ENCODE results near the gene DOCK6.

The DOCK6 gene

DNA sequence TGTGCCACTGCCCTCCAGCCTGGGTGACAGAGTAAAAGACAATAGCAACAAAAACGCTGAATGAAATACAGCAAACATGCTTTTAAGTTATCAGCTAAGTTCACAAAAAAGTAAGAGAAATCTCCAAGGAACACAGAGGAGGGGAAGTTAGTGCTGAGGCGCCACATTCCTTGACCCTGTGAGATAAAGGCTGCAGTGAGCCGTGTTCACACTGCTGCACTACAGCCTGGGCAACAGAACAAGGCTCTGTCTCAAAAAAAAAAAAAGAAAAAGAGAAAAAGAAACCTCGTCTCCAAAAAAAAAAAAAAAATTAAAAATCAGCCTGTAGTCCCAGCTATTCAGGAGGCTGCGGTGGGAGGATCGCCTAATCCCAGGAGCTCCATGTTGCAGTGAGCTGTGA, 16.3 kb upstream of the DOCK6 start:
- no peak overlapping the region for H3K4me3 ChIP-seq (ENCODE audit: low read depth in 1 of 5, low read length in 5 of 5)
- no peak overlapping the region for H3K9ac ChIP-seq (ENCODE audit: low read length in 5 of 5)
- no peaks in the 10 kb centered on the region for H3K36me3 ChIP-seq (ENCODE audit: control insufficient read depth in 5 of 5, insufficient read depth in 5 of 5, low read length in 5 of 5)
- H3K4me1 ChIP-seq (ENCODE audit: control insufficient read depth in 5 of 5, insufficient read depth in 5 of 5, low read length in 5 of 5): peaks cover 0 to 16% (median 1%) of the 10 kb centered on the region in 5 donors
- no peak overlapping the region for H3K27ac ChIP-seq (ENCODE audit: low read depth, low read length)
- H3K9me3 ChIP-seq (ENCODE audit: control insufficient read depth in 5 of 5, low read length in 5 of 5): no peaks in the 10 kb centered on the region
- H3K27me3 ChIP-seq (ENCODE audit: control insufficient read depth in 5 of 5, insufficient read depth in 4 of 5, low read length in 5 of 5): no peaks in the 10 kb centered on the region

GRCh38 chr19:11274533-11275086, 12.3 kb upstream of the DOCK6 start:
- Histone ChIP-seq H3K27me3 (ENCODE audit: control insufficient read depth in 5 of 5, insufficient read depth in 4 of 5, low read length in 5 of 5) (no peaks in the 10 kb centered on the region), H3K4me1 (ENCODE audit: control insufficient read depth in 5 of 5, insufficient read depth in 5 of 5, low read length in 5 of 5) (peaks cover 0 to 18% (median under 1%) of the 10 kb centered on the region in 5 donors), H3K9me3 (ENCODE audit: control insufficient read depth in 5 of 5, low read length in 5 of 5) (no peaks in the 10 kb centered on the region), H3K36me3 (ENCODE audit: control insufficient read depth in 5 of 5, insufficient read depth in 5 of 5, low read length in 5 of 5) (no peaks in the 10 kb centered on the region), H3K27ac (ENCODE audit: low read depth, low read length) (no peak overlapping the region), H3K9ac (ENCODE audit: low read length in 5 of 5) (no peak overlapping the region), H3K4me3 (ENCODE audit: low read depth in 1 of 5, low read length in 5 of 5) (no peak overlapping the region)

DNA sequence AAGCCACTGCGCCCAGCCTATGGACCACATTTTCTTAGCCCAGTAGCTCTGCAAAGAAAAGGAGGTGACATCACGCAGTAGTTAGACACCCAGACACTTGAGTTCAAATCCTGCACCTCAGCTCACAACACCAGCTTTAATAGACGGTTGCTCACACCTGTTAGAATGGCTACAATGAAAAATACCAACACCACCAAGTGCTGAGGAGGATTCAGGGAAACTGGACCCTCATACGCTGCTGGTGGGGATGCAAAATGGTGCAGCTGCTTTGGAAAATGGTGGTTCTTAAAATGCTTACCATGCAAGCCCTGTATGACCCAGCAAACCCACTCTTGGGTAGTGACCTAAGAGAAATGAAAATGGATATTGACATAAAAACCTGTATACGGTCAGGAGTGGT, 11.7 kb upstream of the DOCK6 start:
- Histone ChIP-seq H3K4me1 (ENCODE audit: control insufficient read depth in 5 of 5, insufficient read depth in 5 of 5, low read length in 5 of 5) (peaks cover 0 to 20% (median 0%) of the 10 kb centered on the region in 5 donors), H3K9me3 (ENCODE audit: control insufficient read depth in 5 of 5, low read length in 5 of 5) (no peaks in the 10 kb centered on the region), H3K27ac (ENCODE audit: low read depth, low read length) (no peak overlapping the region), H3K4me3 (ENCODE audit: low read depth in 1 of 5, low read length in 5 of 5) (no peak overlapping the region), H3K36me3 (ENCODE audit: control insufficient read depth in 5 of 5, insufficient read depth in 5 of 5, low read length in 5 of 5) (no peaks in the 10 kb centered on the region), H3K27me3 (ENCODE audit: control insufficient read depth in 5 of 5, insufficient read depth in 4 of 5, low read length in 5 of 5) (no peaks in the 10 kb centered on the region), H3K9ac (ENCODE audit: low read length in 5 of 5) (no peak overlapping the region)

DNA sequence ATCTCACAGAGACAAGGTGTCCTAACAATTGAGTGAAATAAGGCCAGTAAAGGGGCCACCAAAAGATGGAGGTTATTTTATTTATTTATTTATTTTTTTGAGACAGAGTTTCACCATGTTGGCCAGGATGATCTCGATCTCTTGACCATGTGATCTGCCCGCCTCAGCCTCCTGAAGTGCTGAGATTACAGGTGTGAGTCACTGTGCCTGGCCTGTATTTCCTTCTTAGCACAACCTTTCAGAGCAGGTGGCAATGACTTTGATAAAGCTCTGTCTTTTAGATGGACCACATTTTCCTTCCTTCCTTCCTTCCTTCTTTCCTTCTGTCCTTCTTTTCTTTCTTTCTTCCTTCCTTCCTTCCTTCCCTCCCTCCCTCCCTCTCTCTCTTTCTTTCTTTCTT, 11.0 kb upstream of the DOCK6 start:
- no peak overlapping the region for H3K4me3 ChIP-seq (ENCODE audit: low read depth in 1 of 5, low read length in 5 of 5)
- H3K4me1 ChIP-seq (ENCODE audit: control insufficient read depth in 5 of 5, insufficient read depth in 5 of 5, low read length in 5 of 5): peaks cover 0 to 22% (median 4%) of the 10 kb centered on the region in 5 donors
- no peaks in the 10 kb centered on the region for H3K36me3 ChIP-seq (ENCODE audit: control insufficient read depth in 5 of 5, insufficient read depth in 5 of 5, low read length in 5 of 5)
- no peak overlapping the region for H3K27ac ChIP-seq (ENCODE audit: low read depth, low read length)
- no peaks in the 10 kb centered on the region for H3K27me3 ChIP-seq (ENCODE audit: control insufficient read depth in 5 of 5, insufficient read depth in 4 of 5, low read length in 5 of 5)
- H3K9me3 ChIP-seq (ENCODE audit: control insufficient read depth in 5 of 5, low read length in 5 of 5): no peaks in the 10 kb centered on the region
- no peak overlapping the region for H3K9ac ChIP-seq (ENCODE audit: low read length in 5 of 5)

DNA sequence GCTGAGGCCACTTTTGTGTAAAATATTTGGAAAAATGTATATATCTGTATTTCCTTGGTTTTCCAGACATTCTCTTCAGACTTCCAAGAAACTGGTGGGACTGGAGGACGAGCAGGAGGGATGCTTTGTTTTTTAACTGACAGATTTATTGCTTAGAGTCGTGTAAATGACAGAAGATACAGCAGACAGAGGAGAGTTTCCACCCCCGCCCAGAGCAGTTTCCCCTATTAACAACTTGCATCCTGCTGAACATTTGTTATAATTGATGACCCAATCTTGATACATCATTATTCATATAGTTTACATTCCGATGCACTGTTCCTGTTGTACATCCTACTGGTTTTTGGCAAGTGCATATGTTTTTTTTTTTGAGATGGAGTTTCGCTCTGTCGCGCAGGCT, 7.1 kb upstream of the DOCK6 start:
- no peak overlapping the region for H3K9ac ChIP-seq (ENCODE audit: low read length in 5 of 5)
- H3K27me3 ChIP-seq (ENCODE audit: control insufficient read depth in 5 of 5, insufficient read depth in 4 of 5, low read length in 5 of 5): no peaks in the 10 kb centered on the region
- no peaks in the 10 kb centered on the region for H3K9me3 ChIP-seq (ENCODE audit: control insufficient read depth in 5 of 5, low read length in 5 of 5)
- H3K4me3 ChIP-seq (ENCODE audit: low read depth in 1 of 5, low read length in 5 of 5): no peak overlapping the region
- no peaks in the 10 kb centered on the region for H3K36me3 ChIP-seq (ENCODE audit: control insufficient read depth in 5 of 5, insufficient read depth in 5 of 5, low read length in 5 of 5)
- H3K27ac ChIP-seq (ENCODE audit: low read depth, low read length): peak overlapping the region; percentile 81
- peaks cover 0 to 36% (median 8%) of the 10 kb centered on the region in 5 donors for H3K4me1 ChIP-seq (ENCODE audit: control insufficient read depth in 5 of 5, insufficient read depth in 5 of 5, low read length in 5 of 5)

- peaks cover 0 to 40% (median 11%) of the 10 kb centered on the region in 5 donors for H3K4me1 ChIP-seq (ENCODE audit: control insufficient read depth in 5 of 5, insufficient read depth in 5 of 5, low read length in 5 of 5)
- H3K27ac ChIP-seq (ENCODE audit: low read depth, low read length): peak overlapping the region; percentile 81
- no peak overlapping the region for H3K4me3 ChIP-seq (ENCODE audit: low read depth in 1 of 5, low read length in 5 of 5)
- H3K9ac ChIP-seq (ENCODE audit: low read length in 5 of 5): no peak overlapping the region
- no peaks in the 10 kb centered on the region for H3K9me3 ChIP-seq (ENCODE audit: control insufficient read depth in 5 of 5, low read length in 5 of 5)
- H3K36me3 ChIP-seq (ENCODE audit: control insufficient read depth in 5 of 5, insufficient read depth in 5 of 5, low read length in 5 of 5): no peaks in the 10 kb centered on the region
- no peaks in the 10 kb centered on the region for H3K27me3 ChIP-seq (ENCODE audit: control insufficient read depth in 5 of 5, insufficient read depth in 4 of 5, low read length in 5 of 5)
Measured at GRCh38 chr19:11268783-11269267, 6.5 kb upstream of the DOCK6 start.

- Histone ChIP-seq H3K27ac (ENCODE audit: low read depth, low read length) (peak overlapping the region; percentile 29), H3K36me3 (ENCODE audit: control insufficient read depth in 5 of 5, insufficient read depth in 5 of 5, low read length in 5 of 5) (no peaks in the 10 kb centered on the region), H3K4me1 (ENCODE audit: control insufficient read depth in 5 of 5, insufficient read depth in 5 of 5, low read length in 5 of 5) (peaks cover 0 to 46% (median 16%) of the 10 kb centered on the region in 5 donors)
Measured at GRCh38 chr19:11267316-11268085, 5.2 kb upstream of the DOCK6 start.

GRCh38 chr19:11265785-11266236, 3.5 kb upstream of the DOCK6 start:
- Histone ChIP-seq H3K27me3 (ENCODE audit: control insufficient read depth in 5 of 5, insufficient read depth in 4 of 5, low read length in 5 of 5) (no peaks in the 10 kb centered on the region), H3K4me3 (ENCODE audit: low read depth in 1 of 5, low read length in 5 of 5) (no peak overlapping the region), H3K9me3 (ENCODE audit: control insufficient read depth in 5 of 5, low read length in 5 of 5) (no peaks in the 10 kb centered on the region), H3K36me3 (ENCODE audit: control insufficient read depth in 5 of 5, insufficient read depth in 5 of 5, low read length in 5 of 5) (no peaks in the 10 kb centered on the region), H3K27ac (ENCODE audit: low read depth, low read length) (peak overlapping the region; percentile 46), H3K9ac (ENCODE audit: low read length in 5 of 5) (no peak overlapping the region), H3K4me1 (ENCODE audit: control insufficient read depth in 5 of 5, insufficient read depth in 5 of 5, low read length in 5 of 5) (peaks cover 0 to 52% (median 25%) of the 10 kb centered on the region in 5 donors)

More at GRCh38 chr19:11267316-11268085, 5.2 kb upstream of the DOCK6 start:
- Histone ChIP-seq H3K9ac (ENCODE audit: low read length in 5 of 5) (no peak overlapping the region), H3K9me3 (ENCODE audit: control insufficient read depth in 5 of 5, low read length in 5 of 5) (no peaks in the 10 kb centered on the region), H3K4me3 (ENCODE audit: low read depth in 1 of 5, low read length in 5 of 5) (no peak overlapping the region), H3K27me3 (ENCODE audit: control insufficient read depth in 5 of 5, insufficient read depth in 4 of 5, low read length in 5 of 5) (no peaks in the 10 kb centered on the region)

DNA sequence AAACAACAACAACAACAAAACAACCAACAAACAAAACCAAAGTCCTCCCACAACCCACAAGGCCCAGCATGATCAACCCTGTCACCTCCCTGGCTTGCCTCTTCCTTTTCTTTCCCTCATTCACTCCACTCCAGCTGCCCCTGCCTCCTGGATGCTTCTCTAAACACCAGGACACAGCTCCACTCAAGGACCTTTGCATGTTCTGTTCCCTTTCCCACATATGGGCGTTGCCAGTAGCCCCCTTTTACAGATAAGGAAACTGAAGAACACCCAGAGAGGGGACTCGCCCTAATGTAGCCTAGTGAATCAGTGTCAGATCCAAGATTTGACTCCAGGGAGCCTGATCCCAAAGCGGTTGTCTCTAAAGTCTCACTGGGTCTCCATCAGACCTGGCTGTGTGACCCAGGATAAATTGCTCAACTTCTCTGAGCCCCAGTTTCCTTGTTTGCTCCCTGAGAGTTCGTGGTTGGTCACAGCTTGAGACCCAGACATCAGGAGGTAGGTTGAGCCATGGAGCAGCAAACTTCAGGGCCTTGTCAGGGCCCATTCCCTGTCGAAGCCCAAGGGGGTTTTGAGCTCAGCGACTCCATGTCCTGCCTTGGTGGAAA, 3.0 kb upstream of the DOCK6 start:
- Histone ChIP-seq H3K4me1 (ENCODE audit: control insufficient read depth in 5 of 5, insufficient read depth in 5 of 5, low read length in 5 of 5) (peaks cover 0 to 52% (median 25%) of the 10 kb centered on the region in 5 donors), H3K27me3 (ENCODE audit: control insufficient read depth in 5 of 5, insufficient read depth in 4 of 5, low read length in 5 of 5) (no peaks in the 10 kb centered on the region), H3K9me3 (ENCODE audit: control insufficient read depth in 5 of 5, low read length in 5 of 5) (no peaks in the 10 kb centered on the region), H3K9ac (ENCODE audit: low read length in 5 of 5) (no peak overlapping the region), H3K4me3 (ENCODE audit: low read depth in 1 of 5, low read length in 5 of 5) (no peak overlapping the region), H3K27ac (ENCODE audit: low read depth, low read length) (peak overlapping the region; percentile 46), H3K36me3 (ENCODE audit: control insufficient read depth in 5 of 5, insufficient read depth in 5 of 5, low read length in 5 of 5) (no peaks in the 10 kb centered on the region)

Data from subcutaneous abdominal adipose tissue (tissue), 5 donors.